GM20431 (cell line): ENCODE results near the gene OBSCN.

ENCODE experiments used
- in situ Hi-C: fragments of 300-500 bp; cut with MseI, MboI; formaldehyde crosslinking; loops from one replicate; pipeline ENCODE4 v1.15.0; 2020; ENCODE audit warnings: low sequenced_read_pairs; ENCODE audit not compliant: unreplicated experiment

OBSCN gene

DNA sequence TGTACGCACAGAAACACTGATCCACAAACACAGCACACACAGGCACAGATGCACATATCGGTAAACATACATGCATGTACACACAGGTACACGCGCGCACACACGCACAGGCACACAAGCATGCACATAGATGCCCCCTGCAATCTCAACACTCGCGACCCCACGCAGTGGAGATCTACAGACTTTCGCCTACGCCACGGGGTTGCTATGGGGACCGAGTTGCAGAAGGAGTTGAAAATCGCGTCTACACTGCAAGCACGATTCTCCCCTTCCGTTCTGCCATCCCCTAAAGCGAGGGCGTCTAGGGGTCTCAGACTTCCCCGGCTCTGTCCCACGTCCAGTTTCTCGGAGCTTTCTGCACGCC lies 208.0 kb downstream of the OBSCN start:
- in situ Hi-C loops: no loop called here

DNA sequence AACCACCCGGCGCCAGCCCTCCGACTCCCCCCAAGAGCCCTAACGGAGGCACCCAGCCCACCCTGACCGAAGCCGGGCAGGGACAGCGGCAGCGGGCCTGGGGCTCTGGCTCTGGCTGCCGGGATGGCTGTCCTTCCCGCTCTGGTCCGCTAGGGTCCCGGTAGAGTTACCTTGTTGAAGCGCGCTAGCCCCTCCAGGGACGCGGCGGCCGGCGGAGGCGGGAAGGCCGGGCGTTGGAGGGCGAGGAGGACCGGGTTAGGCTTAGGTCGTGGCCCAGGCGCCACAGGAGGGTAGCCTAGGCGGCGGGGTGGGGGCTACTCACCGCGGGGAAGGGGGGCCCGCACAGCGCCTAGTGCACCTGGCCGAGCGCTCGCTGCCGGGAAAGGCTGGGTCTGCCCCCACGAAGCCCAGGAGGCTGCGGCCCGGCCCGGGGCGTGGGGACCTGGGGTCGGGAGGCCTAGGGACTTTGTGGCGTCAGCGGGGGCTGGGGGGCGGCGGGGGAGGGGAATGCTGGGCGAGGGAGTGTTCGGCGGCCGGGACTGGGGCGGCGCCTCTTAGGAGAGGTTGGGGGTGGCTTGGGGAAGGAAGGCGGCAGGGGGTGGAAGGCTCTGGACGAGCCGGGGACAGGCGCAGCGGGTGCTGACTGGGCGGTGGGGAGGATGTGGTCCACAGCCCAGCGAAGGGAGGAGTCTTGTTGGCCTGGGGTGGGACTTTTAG lies 208.5 kb downstream of the OBSCN start, which contains the start of gene TRIM17:
TRIM17 (minus strand) TSS at position 645 of the 717 bp plus-strand sequence. CDS start 1,789 bp downstream, outside the sequence.
- in situ Hi-C loops: no loop called here

DNA sequence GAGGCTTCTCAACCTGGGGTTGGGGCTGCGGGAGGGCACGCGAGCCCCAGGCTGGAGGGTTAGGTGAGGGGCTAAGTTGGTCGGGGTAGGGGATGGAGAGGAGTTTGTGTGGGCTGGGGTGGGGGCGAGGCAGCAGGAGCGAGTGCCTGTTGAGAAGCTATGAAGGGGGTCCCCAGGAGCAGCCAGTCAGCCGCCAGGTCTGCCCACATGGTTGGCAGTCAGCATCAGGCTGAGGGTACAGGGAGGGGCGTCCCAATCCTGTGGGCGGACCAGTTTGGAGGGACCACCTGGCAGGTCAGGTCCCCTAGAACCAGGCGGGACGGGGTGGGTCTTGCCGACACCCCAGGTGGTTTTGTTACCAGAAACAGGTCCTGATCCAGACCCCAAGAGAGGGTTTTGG lies 209.2 kb downstream of the OBSCN start:
- in situ Hi-C loops: no loop called here

DNA sequence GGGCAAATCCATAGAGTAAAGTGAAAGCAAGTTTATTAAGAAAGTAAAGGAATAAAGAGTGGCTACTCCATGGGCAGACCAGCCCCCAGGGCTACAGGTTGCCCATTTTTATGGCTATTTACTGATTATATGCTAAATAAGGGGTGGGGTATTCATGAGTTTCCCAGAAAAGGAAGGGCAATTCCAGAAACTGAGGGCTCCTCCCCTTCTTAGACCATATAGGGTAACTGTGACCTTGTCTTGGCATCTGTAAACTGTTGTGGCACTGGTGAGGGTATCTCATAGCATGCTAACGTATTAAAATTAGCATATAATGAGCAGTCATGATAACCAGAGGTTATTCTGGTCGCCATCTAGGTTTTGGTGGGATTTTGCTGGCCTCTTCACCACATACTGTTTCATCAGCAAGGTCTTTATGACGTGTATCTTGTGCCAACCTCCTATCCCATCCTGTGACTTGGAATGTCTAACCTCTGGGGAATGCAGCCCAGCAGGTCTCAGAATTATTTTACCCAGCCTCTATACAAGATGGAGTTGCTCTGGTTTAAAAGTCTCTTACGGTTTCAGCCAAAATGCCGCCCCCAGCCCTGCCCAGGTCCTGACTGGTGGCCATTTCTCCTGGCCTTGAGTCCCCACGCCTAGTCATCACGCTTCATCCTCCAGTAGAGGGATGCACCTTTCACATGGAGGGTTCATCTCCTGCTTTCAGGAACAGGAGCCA lies 209.8 kb downstream of the OBSCN start:
- in situ Hi-C loops: no loop called here

DNA sequence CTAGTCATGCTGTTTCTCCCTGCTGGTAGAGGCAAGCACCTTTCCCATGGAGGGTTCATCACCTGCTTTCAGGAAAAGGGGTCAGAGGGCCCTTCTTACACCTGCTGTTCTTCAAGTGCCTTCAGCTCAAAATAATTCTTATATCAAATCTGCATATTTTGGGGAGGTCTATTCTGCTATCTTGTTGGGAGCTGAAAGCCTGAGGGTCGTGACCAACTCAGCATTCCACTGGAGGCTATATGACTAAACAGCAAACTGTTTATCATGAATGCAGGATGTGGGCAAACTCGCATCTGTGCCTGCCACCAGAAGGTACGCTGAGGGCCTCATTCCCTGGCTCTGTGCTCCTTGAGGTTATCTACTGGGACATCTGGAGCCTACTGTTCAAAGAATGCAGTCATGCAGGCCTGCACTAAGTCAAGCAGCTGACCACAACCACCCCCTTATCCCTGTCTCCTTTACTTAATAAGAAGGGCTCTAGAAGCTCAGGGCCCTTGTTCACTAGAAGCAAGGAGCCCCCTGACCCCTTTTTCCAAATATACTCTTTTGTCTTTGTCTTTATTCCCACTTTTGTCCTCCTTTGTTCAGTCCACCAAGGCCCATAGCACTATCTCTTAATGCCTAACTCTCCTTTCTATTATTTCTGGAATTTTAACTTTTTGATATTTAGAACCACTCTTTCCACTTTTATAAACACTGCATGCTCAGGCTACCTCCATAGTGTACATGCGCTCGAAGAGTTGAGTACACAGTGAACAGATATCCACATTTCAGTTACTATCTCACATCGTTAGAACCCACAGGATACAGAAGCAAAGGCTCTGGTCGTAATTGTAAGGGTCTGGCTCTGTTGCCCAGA lies 213.4 kb downstream of the OBSCN start:
- in situ Hi-C loops: no loop called here

DNA sequence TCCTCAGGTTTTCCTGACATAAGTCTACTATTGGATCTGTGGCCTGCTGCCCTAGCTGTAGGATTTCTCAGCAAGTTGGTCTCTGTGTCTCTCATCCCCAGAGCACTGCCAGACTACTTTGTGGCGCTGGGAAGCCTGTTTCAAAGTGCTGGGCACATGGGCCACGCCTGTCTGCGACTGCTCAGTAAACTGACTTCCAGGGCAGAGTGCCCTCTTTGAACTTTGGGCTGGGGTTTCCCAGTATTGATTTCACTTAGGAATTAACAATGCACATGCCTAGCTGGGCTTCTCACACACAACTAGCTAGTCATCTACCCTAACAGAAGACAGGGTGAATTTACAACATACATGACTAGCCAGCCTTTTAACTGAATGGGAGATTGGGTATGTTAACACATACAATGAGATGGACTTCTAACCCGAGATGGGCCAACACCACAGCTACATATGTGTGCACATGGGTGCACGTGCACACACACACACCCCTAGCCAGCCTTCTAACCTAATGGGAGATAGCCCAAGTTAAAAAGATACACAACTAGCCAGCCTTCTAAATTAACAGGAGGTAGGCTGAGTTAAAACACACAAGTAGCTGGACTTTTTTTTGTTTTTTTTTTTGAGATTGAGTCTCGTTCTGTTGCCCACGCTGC lies 215.7 kb downstream of the OBSCN start:
- in situ Hi-C loops: no loop called here

DNA sequence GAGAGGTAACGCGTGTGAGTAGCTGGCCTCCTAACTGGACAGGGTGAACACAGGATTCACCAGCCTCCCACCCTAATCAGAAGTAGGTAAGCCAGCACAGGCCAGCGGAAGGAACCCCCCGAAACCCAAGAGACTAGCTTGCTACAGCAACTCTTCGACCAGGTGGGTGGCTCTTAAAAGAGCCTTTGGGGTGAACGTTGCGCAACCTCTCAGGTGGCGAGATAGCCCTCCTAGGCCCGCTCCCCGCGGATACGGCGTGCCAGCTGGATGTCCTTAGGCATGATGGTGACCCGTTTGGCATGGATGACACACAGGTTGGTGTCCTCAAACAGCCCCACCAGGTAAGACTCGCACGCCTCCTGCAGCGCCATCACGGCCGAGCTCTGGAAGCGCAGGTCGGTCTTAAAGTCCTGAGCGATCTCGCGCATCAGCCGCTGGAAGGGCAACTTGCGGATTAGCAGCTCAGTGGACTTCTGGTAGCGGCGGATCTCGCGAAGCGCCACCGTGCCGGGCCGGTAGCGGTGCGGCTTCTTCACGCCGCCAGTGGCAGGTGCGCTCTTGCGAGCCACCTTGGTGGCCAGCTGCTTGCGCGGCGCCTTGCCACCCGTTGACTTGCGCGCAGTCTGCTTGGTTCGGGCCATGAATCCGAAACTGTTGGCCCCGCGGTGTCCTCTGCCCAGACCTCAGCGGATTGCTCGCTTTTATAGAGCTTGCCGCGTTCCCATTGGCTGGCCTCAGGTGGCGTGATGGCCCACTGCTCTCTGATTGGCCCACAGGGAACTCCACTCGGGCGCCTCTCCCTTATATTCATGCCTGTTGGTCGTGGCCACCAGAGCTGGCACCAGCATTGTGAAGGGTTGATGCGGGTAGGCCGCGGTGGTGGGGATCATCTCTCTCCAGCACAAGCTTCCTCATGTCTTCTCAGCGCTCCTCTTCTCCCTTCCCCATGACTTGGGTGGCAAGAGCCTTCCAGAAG lies 217.1 kb downstream of the OBSCN start:
- in situ Hi-C loops: no loop called here

DNA sequence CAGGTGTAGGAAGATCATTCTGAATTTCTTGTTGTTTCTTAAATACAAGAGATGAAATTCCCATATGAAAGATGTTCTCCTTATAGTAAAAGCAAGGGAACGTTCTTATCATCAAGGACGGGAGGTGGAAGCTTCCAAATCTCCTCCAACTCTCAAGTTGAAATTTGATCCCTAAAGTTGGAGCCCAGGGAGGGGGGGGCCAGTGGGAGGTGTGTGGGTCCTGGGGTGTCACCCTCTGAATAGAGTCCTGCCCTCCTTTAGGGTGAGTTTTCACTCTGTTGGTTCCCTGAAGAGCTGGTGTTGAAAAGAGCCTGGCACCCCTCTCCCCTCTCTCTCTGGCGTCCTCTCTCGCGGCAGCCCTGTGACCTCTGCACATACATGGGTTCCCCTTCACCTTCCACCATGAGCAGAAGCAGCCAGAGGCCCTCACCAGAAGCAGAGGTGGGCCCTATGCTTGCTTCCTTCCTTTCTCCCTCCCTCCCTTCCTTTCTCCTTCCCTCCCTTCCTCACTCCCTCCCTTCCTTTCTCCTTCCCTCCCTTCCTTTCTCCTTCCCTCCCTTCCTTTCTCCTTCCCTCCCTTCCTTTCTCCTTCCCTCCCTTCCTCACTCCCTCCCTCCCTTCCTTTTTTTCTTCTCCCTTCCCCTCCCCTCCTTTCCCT lies 218.8 kb downstream of the OBSCN start:
- in situ Hi-C loops: no loop called here

DNA sequence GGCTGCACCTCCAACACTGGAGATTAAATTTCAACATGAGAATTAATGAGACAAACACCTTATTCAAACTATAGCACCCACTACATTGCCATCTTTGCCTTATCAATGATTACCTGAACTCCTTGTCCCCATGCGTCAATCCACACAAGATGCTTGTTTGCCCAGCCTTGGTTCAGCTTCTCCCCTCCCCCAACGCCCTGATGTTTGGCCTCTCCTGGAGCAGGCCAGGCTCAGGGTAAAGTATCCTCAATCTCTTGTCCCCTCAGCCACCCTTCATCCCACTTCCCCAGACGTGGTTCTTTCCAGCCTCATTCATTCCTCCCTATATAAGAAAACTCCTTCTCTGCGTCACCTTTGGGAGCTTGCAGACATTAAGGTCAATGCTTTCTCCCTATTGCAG lies 220.6 kb downstream of the OBSCN start:
- in situ Hi-C loops: no loop called here
